ENCODE results near the gene CTNND2. TPM values are rescaled to one million over a fixed set of nuclear protein-coding genes. Genes with fewer than 3 reads are reported as not detected.
A peak's percentile ranks its signal among the peaks of the same experiment; 100 is the strongest.

Gene CTNND2
- total RNA-seq, 1 donor from 2014 or later, result 0.29 TPM

GRCh38 chr5:11734369-11734768 is 169.9 kb downstream of the CTNND2 start:
- no peaks in the 10 kb centered on the region for H3K27me3 ChIP-seq (ENCODE audit: control insufficient read depth, insufficient read depth, low read length)
- H3K36me3 ChIP-seq (ENCODE audit: control insufficient read depth, insufficient read depth, low read length), result no peaks in the 10 kb centered on the region
- no peak for DNase-seq (ENCODE audit: low read depth)
- H3K4me3 ChIP-seq (ENCODE audit: low read depth, low read length), result no peak overlapping the region
- no peak for TF ChIP-seq CTCF (IDR thresholded peaks at IDR 0.05; ENCODE audit: insufficient read depth, low read length, poor library complexity, severe bottlenecking)

- no peak for TF ChIP-seq CTCF (IDR thresholded peaks at IDR 0.05; ENCODE audit: insufficient read depth, low read length, poor library complexity, severe bottlenecking)
- H3K4me3 ChIP-seq (ENCODE audit: low read depth, low read length), result no peak overlapping the region
- no peaks in the 10 kb centered on the region for H3K27me3 ChIP-seq (ENCODE audit: control insufficient read depth, insufficient read depth, low read length)
- DNase-seq (ENCODE audit: low read depth), result no peak
- no peaks in the 10 kb centered on the region for H3K36me3 ChIP-seq (ENCODE audit: control insufficient read depth, insufficient read depth, low read length)
Observed at GRCh38 chr5:11733840-11734192, 170.4 kb downstream of the CTNND2 start.

- Histone ChIP-seq H3K36me3 (ENCODE audit: control insufficient read depth, insufficient read depth, low read length) (no peaks in the 10 kb centered on the region), H3K4me3 (ENCODE audit: low read depth, low read length) (no peak overlapping the region), H3K27me3 (ENCODE audit: control insufficient read depth, insufficient read depth, low read length) (no peaks in the 10 kb centered on the region)
- DNase-seq (ENCODE audit: low read depth), result no peak
- TF ChIP-seq CTCF (IDR thresholded peaks at IDR 0.05; ENCODE audit: insufficient read depth, low read length, poor library complexity, severe bottlenecking), result no peak
Observed at GRCh38 chr5:11733185-11733839, 170.9 kb downstream of the CTNND2 start.

- no peak for TF ChIP-seq CTCF (IDR thresholded peaks at IDR 0.05; ENCODE audit: insufficient read depth, low read length, poor library complexity, severe bottlenecking)
- H3K27me3 ChIP-seq (ENCODE audit: control insufficient read depth, insufficient read depth, low read length), result no peaks in the 10 kb centered on the region
- no peak overlapping the region for H3K4me3 ChIP-seq (ENCODE audit: low read depth, low read length)
- no peaks in the 10 kb centered on the region for H3K36me3 ChIP-seq (ENCODE audit: control insufficient read depth, insufficient read depth, low read length)
- no peak for DNase-seq (ENCODE audit: low read depth)
Observed at GRCh38 chr5:11724940-11725339, 179.3 kb downstream of the CTNND2 start.

GRCh38 chr5:11719888-11720481 is 184.3 kb downstream of the CTNND2 start:
- H3K4me3 ChIP-seq (ENCODE audit: low read depth, low read length), result no peak overlapping the region
- H3K27me3 ChIP-seq (ENCODE audit: control insufficient read depth, insufficient read depth, low read length), result no peaks in the 10 kb centered on the region
- H3K36me3 ChIP-seq (ENCODE audit: control insufficient read depth, insufficient read depth, low read length), result no peaks in the 10 kb centered on the region
- peak; percentile 14 for DNase-seq (ENCODE audit: low read depth)
- TF ChIP-seq CTCF (IDR thresholded peaks at IDR 0.05; ENCODE audit: insufficient read depth, low read length, poor library complexity, severe bottlenecking), result peak; percentile 45
